Astrocyte (in vitro differentiated cells and primary cell): ENCODE measurements around the gene PRIMPOL.

Experiments
- EZH2 ChIP-seq: IDR thresholded peaks from 2 replicates; pipeline ENCODE4 v1.6.1; 2012; ENCODE audit warnings: mild to moderate bottlenecking, low read length, inconsistent platforms; ENCODE audit not compliant: insufficient read depth
- TF ChIP-seq, protein P1 (sequence below): IDR thresholded peaks from 2 replicates; pipeline ENCODE4 v1.5.1; 2011; ENCODE audit warnings: low read depth, mild to moderate bottlenecking, inconsistent platforms, low read length, moderate library complexity; ENCODE audit not compliant: insufficient read depth

DNA sequence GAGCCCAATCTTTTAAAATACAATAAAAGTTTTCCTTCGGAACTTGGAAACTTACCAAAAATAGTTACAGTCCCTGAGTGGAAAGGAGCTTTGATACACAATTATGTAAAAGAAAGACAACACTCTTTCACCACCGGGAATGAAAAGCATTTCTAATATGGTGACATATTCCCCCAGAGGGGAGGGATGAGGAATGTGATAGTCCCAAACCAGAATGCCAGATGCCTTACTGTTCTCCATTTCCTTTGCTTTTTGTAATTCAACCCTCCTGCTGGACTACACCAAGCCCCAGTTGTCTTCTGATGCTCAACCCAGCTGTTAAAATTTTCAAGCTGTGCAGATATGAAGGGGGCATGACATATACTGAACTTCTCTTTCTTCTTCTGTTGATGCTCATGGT, 4.1 kb downstream of the PRIMPOL start:
- TF ChIP-seq, protein P1, sequence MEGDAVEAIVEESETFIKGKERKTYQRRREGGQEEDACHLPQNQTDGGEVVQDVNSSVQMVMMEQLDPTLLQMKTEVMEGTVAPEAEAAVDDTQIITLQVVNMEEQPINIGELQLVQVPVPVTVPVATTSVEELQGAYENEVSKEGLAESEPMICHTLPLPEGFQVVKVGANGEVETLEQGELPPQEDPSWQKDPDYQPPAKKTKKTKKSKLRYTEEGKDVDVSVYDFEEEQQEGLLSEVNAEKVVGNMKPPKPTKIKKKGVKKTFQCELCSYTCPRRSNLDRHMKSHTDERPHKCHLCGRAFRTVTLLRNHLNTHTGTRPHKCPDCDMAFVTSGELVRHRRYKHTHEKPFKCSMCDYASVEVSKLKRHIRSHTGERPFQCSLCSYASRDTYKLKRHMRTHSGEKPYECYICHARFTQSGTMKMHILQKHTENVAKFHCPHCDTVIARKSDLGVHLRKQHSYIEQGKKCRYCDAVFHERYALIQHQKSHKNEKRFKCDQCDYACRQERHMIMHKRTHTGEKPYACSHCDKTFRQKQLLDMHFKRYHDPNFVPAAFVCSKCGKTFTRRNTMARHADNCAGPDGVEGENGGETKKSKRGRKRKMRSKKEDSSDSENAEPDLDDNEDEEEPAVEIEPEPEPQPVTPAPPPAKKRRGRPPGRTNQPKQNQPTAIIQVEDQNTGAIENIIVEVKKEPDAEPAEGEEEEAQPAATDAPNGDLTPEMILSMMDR = no peak
- no peak for TF ChIP-seq EZH2
